Activated T-cell treated with anti-CD3 and anti-CD28 coated beads for 48 hours (primary cell): Measurements from ENCODE around the gene MRPS35.

ENCODE experiments used
- DNase-seq: peaks from one replicate; pipeline ENCODE4 v3.0.0-alpha.2; 2020; ENCODE audit warnings: low read depth

The MRPS35 gene

GRCh38 chr12:27710592-27711316, at the start of gene MRPS35:
MRPS35 (plus strand) TSS chr12:27710832; CDS start chr12:27710844, 12 bp downstream.
- peak; percentile 88 for DNase-seq

GRCh38 chr12:27665704-27666103, 44.9 kb upstream of the MRPS35 start:
- no peak for DNase-seq

- no peak for DNase-seq
Observed at GRCh38 chr12:27666510-27666909, 44.1 kb upstream of the MRPS35 start.

DNA sequence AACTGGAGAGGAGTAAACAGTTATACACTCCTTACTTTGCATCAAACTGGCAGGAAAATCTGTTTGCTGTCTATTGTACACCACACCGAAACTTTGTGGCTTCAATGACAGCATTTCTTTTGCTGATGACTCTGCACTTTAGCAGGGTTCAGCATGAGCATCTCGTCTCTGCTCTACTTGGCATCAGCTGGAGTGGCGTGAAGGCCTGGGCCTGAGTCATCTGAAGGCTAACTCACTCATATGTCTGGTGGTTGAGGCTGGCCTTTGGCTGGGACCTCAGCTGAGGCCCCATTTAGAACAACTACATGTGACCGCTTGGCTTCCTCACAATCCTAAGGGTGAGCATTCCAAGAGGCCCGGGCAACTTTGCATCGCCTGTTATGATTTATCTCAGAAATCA, 43.1 kb upstream of the MRPS35 start:
- DNase-seq: no peak

DNA sequence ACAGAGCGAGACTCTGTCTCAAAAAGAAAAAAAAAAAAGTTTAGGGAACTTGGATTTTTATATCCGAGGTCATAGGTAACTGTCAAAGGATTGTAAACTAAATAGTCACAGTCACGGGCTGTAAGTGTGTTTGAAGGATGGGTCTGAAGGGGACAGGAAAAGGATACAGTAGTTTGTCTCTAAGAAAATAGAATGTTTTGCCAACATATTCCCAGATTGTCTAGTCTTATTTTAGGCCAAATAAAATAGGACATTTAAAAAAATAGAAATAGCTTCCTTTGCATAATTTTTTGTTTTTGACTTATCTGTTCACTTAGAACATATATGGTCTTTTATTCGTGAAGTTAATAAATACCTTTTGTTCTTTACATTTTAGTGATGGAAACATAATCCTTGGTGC, 38.6 kb upstream of the MRPS35 start:
- no peak for DNase-seq

- DNase-seq: no peak
Observed at GRCh38 chr12:27672643-27673042, 38.0 kb upstream of the MRPS35 start.

DNA sequence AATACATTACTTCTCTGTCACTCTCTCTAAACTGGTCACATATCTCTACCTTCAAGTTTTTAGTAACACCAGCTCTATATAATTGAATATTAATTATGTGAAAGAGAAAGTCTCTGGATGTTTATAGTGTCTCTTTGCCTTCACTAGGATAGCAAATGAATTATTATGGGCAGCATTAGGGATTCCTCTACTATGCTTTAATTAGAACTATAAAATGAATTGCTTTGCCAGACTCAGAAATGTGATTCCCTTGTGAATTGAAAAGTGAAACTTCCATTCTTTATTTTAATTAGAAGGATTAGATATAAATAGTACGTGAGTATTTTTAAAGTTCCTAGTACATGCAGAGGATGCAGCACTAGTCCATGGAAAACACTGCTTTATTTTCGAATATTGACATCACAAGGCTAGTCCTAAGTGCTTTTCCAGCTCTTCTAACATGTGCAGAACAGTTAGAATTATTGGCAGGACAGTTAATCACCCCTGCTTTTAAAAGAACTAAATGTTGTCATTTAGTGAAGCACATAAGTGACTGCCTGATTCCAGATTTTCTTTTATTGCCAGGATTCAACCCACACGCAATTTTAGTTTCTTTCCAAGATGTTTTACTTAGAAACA, 37.4 kb upstream of the MRPS35 start:
- DNase-seq: no peak

- DNase-seq: no peak
Observed at GRCh38 chr12:27674989-27675388, 35.6 kb upstream of the MRPS35 start.

DNA sequence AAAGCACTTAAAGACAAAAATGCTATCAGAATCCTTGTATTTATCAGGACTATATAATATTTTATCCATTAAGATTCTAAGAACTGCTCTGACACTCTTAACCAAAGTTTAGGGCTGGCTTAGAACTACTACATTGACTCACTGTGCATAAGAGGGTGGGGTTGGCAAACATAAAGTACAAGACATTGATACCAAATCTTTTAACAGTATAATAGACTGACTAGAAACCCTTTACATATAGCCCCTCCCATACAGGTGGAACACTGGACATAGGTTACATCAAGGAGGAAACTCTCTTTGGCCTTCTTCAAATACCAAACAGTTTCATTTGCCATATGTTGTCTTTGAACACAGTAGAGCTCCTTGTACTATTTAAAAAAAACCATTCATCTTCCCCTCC, 30.0 kb upstream of the MRPS35 start:
- DNase-seq: no peak

DNA sequence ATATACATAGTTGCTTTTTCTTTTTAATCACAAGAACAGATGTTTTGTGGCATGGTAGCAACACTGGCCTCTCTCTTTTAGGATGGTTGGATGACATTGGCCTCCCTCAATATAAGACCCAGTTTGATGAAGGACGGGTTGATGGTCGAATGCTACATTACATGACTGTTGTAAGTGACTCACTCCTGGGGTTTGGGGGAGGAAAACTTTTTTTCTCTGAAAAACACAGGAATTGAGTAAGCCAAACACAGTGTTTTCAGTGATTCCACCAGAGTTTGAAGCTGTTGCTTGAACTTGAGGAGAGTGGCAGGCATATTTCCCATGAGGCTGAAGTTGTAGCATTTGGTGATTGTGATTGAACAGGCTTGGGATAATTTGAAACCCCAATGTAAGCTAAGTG, 28.1 kb upstream of the MRPS35 start:
- no peak for DNase-seq

- DNase-seq: no peak
Observed at GRCh38 chr12:27685274-27685673, 25.4 kb upstream of the MRPS35 start.

DNA sequence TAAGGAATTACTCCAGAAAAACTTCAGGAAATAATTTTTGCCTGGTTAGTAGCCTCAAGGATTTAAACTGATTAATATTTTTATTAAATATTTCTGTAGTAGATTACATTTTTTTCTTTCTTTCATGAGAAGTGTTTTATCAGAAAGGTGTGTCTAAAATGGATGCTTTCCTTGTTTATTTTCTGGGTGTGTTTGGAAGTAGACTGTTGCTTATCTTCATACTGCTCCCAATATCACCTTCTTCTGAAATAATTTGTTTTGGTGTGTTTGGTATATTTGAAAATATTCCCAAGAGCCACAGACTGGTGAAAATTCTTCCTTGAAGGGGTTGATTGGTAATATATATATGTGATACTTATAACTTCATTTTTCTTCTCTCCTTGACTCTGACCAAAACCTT, 24.5 kb upstream of the MRPS35 start:
- DNase-seq: no peak

- DNase-seq: no peak
Observed at GRCh38 chr12:27688671-27689070, 22.0 kb upstream of the MRPS35 start.

DNA sequence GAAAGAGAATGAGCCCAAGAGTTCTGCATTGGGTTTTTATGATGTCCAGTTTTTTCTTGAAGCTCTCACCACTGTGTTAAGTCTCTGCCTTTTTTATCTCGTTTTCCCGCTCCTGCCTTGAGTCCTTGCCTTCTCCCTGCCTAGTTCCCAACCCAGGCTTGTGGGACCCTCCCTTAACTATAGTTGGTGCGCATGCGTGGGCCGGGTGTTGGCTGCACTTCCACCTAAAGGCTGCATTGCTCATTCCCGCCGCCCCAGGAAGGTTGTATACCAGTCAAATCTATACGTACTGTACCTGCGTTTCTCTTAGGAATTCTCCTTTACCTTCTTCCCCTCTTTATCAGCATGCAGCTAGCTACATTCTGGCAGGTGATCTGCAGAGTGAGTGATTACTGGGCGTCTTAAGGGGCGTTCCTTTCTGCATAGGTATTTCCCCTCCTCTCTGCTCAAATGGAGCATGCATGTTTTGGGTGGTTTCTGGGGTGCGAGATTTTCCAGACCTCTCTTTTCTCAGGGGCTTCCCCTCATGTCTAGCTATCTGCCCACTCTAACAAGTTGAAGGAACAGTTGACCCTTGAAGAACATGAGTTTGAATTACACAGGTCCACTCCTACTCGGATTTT, 21.0 kb upstream of the MRPS35 start:
- DNase-seq: no peak

DNA sequence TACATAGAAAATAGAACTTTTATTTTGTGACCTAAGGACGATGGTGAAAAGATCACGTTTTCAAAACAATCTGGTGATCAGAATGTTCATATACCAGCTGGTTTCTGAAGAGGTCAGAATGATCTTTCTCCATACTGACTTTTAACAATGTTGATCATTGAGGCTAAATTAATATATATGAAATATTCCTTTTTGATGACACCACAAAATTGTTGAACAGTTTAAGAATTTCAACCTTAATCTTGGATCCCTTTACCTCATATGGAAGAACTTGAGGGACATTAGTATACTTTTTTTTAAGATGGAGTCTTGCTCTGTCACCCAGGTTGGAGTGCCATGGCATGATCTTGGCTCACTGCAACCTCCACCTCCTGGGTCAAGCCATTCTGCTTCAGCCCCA, 17.2 kb upstream of the MRPS35 start:
- DNase-seq: no peak

- DNase-seq: no peak
Observed at GRCh38 chr12:27695556-27696292, 14.9 kb upstream of the MRPS35 start.

DNA sequence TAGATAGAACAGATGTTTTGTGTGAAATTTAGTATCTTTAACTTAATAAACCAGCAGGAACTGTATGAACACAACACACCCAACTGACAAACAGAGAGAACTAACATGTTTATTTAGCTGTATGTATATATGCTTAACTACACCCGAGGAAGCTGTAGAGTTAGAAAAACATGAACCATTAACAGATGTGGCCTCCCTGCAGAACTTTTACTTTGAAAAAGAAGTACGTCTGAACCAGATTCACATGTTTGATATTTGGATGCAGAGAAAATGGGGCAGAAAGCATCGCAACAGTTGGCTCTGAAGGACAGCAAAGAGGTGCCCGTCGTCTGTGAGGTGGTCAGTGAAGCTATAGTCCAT, 14.4 kb upstream of the MRPS35 start, which contains the start of gene REP15:
Gene REP15 (plus strand): TSS at position 155 of the 360 bp plus-strand sequence. CDS start 116 bp downstream, at position 271.
- DNase-seq: no peak

DNA sequence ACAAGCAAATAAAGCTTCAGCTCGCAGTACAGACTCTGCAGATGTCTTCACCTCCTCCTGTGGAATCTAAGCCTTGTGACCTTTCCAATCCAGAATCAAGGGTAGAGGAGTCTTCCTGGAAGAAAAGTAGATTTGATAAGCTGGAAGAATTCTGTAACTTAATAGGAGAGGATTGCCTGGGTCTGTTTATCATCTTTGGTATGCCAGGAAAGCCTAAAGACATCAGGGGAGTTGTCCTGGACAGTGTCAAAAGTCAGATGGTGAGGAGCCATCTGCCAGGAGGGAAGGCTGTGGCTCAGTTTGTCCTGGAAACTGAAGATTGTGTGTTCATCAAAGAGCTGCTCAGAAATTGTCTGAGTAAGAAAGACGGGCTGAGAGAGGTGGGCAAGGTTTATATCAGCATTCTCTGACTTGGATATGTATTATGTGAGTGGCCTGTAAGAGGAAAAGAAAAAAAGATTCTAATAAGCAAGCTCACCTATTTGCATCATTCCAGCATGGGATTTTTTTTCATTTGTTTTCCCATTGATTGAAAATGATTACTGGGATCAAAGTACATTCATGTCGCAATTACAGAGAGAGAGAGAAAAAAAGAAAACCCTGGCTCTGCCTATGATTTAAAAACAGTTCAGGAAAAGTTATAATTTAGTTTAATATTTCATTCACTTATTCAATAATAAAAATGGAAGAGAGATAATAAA, 13.6 kb upstream of the MRPS35 start:
- no peak for DNase-seq

DNA sequence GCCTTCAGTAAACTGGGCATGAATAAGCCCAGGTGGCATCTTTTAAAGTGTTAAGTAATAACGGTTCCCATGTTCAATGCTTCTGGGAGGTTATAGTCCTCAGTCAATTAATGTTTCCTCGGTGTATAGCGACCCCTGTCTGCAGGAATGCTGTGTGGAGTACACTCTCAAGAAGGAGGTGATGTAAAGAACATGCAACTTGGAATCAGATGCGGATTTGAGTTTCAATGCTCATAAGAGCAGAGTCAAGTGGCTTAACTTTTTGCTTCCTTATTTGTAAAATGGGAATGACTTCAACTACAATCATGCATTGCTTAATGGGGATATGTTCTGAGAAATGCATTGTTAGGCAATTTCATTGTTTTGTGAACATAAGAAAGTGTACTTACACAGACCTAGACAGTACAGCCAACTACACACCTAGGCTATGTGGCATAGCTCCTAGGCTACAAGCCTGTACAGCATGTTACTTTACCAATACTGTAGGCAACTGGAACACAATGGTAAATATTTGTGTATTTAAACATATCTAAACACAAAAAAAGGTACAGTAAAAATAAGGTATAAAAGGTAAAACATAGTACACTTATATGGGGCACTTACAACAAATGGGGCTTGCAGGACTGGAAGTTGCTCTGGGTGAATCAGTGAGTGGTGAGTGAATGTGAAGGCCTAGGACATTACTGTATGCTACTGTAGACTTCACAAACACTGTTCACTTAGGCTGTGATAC, 6.7 kb upstream of the MRPS35 start:
- DNase-seq: peak; percentile 45

DNA sequence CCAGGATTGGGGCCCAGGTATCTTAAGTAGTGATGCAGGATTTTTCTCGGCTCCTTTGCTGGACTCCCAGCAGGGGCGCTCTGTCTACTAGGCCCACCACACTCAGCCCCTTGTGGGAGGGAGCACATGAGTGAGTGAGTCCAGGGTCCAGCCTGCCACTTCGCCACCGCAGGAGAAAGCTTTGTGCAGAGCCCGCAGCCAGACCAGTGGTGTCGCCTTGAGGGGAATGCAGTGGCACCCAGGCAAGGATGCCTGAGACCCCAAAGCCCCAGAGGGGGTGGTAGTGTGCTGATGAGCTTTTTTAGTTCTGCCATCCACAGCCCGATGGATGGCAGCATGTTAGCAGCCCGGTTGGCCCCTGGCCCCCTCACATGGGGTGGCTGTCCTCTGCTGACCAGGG, 5.4 kb upstream of the MRPS35 start:
- no peak for DNase-seq

- DNase-seq: no peak
Observed at GRCh38 chr12:27707216-27707615, 3.4 kb upstream of the MRPS35 start.
